K562 (cell line): ENCODE results near the gene SLC28A1.

Source experiments
- MAZ ChIP-seq, 2 experiments: fragments of 450-650 bp in 1 of 2; sonication (generic) in 1 of 2; formaldehyde crosslinking; IDR thresholded peaks in 1 of 2; conservative IDR thresholded peaks in 1 of 2; 2 replicates each; pipeline versions ENCODE4 v1.4.0 to v1.5.0; 2020; ENCODE audit warnings: mild to moderate bottlenecking in 1 of 2, missing genetic modification reagents in 1 of 2
- MYC ChIP-seq, 2 experiments: fragments of 250-450 bp in 1 of 2; sonication (Bioruptor Pico) in 1 of 2; IDR thresholded peaks; 2 replicates each; pipeline versions ENCODE4 v1.5.1 to v1.6.1; 2012 to 2021; ENCODE audit warnings: low read depth in 2 of 2, borderline replicate concordance in 1 of 2, improper control_type of control experiment in 1 of 2, low read length in 1 of 2, mild to moderate bottlenecking in 1 of 2, moderate library complexity in 1 of 2
- PCBP2 ChIP-seq: fragments of 200-400 bp; formaldehyde crosslinking; IDR thresholded peaks from 2 replicates; pipeline ENCODE4 v1.6.1; 2018; ENCODE audit warnings: low read length, low read depth, mild to moderate bottlenecking, moderate library complexity; ENCODE audit not compliant: poor library complexity, severe bottlenecking
- PHF21A ChIP-seq: fragments of 450-650 bp; IDR thresholded peaks from 2 replicates; pipeline ENCODE4 v1.6.1; 2017; ENCODE audit warnings: low read depth, borderline replicate concordance
- PML ChIP-seq: IDR thresholded peaks from 2 replicates; pipeline ENCODE4 v1.6.1; 2012; ENCODE audit warnings: low read length, inconsistent platforms
- POLR2A ChIP-seq: fragments of 450-650 bp; conservative IDR thresholded peaks from 2 replicates; pipeline ENCODE4 v1.6.1; 2016
- PYGO2 ChIP-seq: fragments of 450-650 bp; IDR thresholded peaks from 2 replicates; pipeline ENCODE4 v1.6.1; 2016; ENCODE audit warnings: mild to moderate bottlenecking, missing genetic modification characterization, moderate library complexity, missing compliant biosample characterization
- RBM22 ChIP-seq: fragments of 200-400 bp; formaldehyde crosslinking; IDR thresholded peaks from 2 replicates; pipeline ENCODE4 v1.6.1; 2018; ENCODE audit warnings: low read length, low read depth; ENCODE audit not compliant: poor library complexity, severe bottlenecking
- RFX5 ChIP-seq: IDR thresholded peaks from 2 replicates; pipeline ENCODE4 v1.6.1; 2011; ENCODE audit warnings: low read depth, mild to moderate bottlenecking, improper control_type of control experiment, low read length
- SMARCA4 ChIP-seq: fragments of 450-650 bp; IDR thresholded peaks from 2 replicates; pipeline ENCODE4 v1.6.1; 2016
- ZFP36 ChIP-seq: fragments of 150-350 bp; IDR thresholded peaks from 2 replicates; pipeline ENCODE4 v1.6.1; 2018; ENCODE audit warnings: low read length, low read depth; ENCODE audit not compliant: partially characterized antibody
- TF ChIP-seq, protein P1 (sequence below): sonication (generic); formaldehyde crosslinking; IDR thresholded peaks from 2 replicates; pipeline ENCODE4 v1.9.0; 2022; ENCODE audit warnings: mild to moderate bottlenecking, missing genetic modification reagents

GRCh38 chr15:84953726-84954125 lies 69.3 kb downstream of the SLC28A1 start:
- no peak for TF ChIP-seq POLR2A
- TF ChIP-seq ZFP36: no peak
- TF ChIP-seq RBM22: no peak
- no peak for TF ChIP-seq PYGO2 (tag)
- TF ChIP-seq PCBP2: no peak
- TF ChIP-seq RFX5: no peak
- TF ChIP-seq MYC (IDR thresholded peaks at IDR 0.05; ENCODE audit: low read depth, low read length): no peak
- TF ChIP-seq MYC (CRISPR knock-in tag; IDR thresholded peaks at IDR 0.05; ENCODE audit: borderline replicate concordance, low read depth): no peak
- no peak for TF ChIP-seq PHF21A
- TF ChIP-seq, protein P1, sequence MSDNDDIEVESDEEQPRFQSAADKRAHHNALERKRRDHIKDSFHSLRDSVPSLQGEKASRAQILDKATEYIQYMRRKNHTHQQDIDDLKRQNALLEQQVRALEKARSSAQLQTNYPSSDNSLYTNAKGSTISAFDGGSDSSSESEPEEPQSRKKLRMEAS (CRISPR knock-in tag): no peak
- no peak for TF ChIP-seq SMARCA4
- no peak for TF ChIP-seq MAZ (CRISPR knock-in tag; conservative IDR thresholded peaks at IDR 0.05 in 1 of 2, IDR thresholded peaks at IDR 0.05 in 1 of 2)
- no peak for TF ChIP-seq PML
